Ovary (tissue), 3 donors: Measurements from ENCODE around the gene GPR15.

Source experiments
- EP300 ChIP-seq: sonication (generic); formaldehyde crosslinking; IDR thresholded peaks from one replicate; pipeline ENCODE4 v1.6.1; 2017; ENCODE audit warnings: antibody characterized with exemption
- POLR2A ChIP-seq: fragments of 450-650 bp; IDR thresholded peaks from one replicate; pipeline ENCODE4 v1.6.1; 2017; ENCODE audit warnings: antibody characterized with exemption, mild to moderate bottlenecking, moderate library complexity
- TF ChIP-seq, protein P1 (sequence below), 3 donors: fragments of 450-650 bp in 2 of 3; fragments of 200-600 bp in 1 of 3; IDR thresholded peaks; one replicate each; pipeline versions ENCODE4 v1.5.1 to v1.8.0; 2016 to 2022; ENCODE audit warnings: antibody characterized with exemption in 3 of 3, mild to moderate bottlenecking in 1 of 3
- donor health status: DM: no; HTN: no; CAD: no.

DNA sequence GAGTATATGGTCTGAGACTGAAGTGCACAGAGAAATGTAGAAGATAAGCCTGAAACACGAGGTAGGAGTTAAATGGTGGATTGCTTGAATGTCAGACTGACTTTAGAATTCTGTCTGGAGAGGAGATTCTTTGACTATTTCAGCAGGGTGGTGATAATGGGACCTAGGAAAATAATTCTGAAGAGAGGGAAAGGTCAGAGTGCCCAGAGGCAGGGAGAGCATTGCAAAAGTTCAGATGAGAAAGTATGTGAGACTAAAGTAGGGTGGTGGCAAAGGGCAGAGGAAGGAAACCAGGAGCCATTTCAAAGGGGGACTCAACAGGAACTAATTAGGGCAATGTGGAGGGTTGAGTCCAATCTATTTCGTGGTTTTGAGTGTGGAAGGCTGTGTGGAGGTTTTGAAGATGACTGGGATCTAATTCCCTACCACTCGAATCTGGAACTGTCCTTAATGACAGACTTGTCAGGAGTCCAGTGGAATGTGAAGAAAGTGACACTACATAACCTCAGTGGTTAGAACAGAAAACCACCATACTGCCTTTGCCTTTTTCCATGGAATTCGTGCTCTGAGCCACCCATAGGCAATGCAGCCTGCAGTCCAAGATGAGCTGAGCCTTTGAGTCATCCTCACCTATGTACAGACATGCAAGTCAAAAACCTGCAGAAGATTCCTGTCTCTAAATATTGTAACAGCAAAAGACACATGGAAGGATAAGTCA lies 45.6 kb downstream of the GPR15 start:
- TF ChIP-seq POLR2A, result no peak
- TF ChIP-seq, protein P1, sequence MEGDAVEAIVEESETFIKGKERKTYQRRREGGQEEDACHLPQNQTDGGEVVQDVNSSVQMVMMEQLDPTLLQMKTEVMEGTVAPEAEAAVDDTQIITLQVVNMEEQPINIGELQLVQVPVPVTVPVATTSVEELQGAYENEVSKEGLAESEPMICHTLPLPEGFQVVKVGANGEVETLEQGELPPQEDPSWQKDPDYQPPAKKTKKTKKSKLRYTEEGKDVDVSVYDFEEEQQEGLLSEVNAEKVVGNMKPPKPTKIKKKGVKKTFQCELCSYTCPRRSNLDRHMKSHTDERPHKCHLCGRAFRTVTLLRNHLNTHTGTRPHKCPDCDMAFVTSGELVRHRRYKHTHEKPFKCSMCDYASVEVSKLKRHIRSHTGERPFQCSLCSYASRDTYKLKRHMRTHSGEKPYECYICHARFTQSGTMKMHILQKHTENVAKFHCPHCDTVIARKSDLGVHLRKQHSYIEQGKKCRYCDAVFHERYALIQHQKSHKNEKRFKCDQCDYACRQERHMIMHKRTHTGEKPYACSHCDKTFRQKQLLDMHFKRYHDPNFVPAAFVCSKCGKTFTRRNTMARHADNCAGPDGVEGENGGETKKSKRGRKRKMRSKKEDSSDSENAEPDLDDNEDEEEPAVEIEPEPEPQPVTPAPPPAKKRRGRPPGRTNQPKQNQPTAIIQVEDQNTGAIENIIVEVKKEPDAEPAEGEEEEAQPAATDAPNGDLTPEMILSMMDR (IDR thresholded peaks at IDR 0.05), result no peak
- no peak for TF ChIP-seq EP300
